ENCODE data around the gene HES7.

Gene HES7

DNA sequence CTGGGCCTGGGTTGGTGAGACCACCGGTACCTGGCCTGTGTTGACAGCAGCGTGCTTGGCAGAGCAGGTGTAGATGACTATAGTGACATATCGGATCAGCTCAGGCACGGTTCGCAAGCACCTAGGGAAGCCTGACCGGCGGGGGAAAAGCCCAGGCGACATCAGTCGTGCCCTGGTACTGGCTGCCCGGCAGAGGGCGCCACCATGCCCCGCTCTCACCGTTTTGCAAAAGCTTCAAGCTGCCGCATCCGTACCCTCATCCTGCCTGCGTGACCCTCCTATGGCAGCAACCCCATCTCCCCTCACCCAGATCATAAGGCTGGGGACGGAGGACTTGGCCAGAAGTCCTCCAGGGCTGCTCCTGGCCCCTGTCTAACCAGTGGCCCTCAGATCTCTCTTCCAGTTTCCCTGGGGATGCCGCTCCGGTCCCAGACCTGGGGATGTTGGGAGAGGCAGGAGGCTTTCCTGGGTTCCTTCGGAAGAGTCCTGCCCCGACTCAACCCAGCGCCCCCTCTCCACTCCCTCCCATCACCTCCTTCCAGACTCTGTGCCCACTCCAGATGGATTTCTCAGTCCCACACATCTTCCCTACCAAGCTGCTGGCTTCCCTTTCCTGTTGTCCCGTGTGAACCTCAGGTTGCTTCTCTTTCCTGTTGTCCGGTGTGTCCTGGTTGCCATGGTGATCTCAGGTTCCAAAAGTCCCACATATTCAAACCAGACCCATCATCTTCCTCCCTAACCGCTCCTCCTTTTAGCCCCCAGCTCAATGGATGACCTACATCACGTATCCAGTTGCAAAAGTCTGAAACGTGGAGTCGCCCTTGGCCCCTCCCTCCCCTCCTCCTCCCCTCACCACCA is 50.0 kb downstream of the HES7 start:
- H3K27ac ChIP-seq = no peak overlapping the region
- TF ChIP-seq ZFX (IDR thresholded peaks at IDR 0.05; ENCODE audit: borderline replicate concordance) = no peak
- TF ChIP-seq, protein P1, sequence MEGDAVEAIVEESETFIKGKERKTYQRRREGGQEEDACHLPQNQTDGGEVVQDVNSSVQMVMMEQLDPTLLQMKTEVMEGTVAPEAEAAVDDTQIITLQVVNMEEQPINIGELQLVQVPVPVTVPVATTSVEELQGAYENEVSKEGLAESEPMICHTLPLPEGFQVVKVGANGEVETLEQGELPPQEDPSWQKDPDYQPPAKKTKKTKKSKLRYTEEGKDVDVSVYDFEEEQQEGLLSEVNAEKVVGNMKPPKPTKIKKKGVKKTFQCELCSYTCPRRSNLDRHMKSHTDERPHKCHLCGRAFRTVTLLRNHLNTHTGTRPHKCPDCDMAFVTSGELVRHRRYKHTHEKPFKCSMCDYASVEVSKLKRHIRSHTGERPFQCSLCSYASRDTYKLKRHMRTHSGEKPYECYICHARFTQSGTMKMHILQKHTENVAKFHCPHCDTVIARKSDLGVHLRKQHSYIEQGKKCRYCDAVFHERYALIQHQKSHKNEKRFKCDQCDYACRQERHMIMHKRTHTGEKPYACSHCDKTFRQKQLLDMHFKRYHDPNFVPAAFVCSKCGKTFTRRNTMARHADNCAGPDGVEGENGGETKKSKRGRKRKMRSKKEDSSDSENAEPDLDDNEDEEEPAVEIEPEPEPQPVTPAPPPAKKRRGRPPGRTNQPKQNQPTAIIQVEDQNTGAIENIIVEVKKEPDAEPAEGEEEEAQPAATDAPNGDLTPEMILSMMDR (IDR thresholded peaks at IDR 0.05) = peak; percentile 97

DNA sequence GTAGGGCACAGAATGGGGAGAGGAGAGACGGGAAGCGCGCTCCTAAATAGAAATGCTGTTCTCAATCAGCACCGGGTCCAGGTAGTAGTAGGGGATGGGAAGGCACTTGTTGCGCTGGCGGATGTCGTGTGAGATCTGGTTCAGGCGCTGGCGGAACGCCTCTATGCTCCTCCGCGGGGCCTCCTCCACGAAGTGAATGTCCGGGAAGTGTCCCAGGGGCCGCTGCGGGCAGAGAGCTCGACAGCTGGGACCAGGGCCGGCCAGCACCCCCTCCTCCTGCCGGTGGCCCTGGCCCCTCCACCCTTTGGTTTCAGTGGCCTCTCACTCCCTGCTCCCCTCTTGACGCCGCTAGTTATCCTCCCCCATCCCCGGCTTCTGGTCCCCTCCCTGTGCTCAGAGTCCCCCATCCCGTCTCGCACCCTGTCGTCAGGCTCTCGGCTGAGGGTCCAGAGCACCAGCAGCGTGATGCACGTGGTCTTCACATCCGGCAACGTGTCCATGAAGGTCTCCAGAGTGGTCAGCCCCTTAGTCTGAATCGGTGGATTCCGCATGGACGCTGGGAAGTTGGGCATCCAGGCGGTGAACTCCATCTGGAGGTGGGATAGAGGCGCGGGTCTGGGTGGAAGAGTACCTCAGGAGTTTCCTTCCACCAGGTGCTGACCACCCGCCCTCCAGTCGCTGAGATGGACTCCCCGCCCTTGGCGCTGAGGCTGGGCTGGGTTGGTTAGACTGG is 51.0 kb downstream of the HES7 start:
- no peak overlapping the region for H3K27ac ChIP-seq
- TF ChIP-seq, protein P1 (IDR thresholded peaks at IDR 0.05) = no peak
- TF ChIP-seq ZFX (IDR thresholded peaks at IDR 0.05; ENCODE audit: borderline replicate concordance) = no peak

DNA sequence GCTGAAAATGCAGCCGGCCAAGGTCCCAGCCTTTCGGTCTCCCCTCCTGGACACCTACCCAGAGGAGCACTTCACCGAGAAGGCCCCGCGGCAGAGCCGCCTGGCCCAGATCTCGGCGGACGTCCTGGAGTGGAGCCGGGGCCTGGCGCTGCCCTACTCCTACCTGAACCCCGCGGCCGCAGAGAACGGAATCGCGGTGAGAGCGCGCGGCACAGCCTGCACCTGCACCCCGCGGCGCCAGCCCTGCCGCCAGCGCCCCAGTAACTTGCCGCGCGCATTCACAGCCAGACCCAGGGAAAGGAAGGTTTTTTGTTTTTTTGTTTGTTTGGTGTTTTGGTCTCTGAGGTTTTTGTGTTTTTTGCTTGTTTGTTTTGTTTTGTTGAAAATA is 51.6 kb downstream of the HES7 start:
- no peak overlapping the region for H3K27ac ChIP-seq
- TF ChIP-seq, protein P1 (IDR thresholded peaks at IDR 0.05) = no peak
- TF ChIP-seq ZFX (IDR thresholded peaks at IDR 0.05; ENCODE audit: borderline replicate concordance) = no peak

DNA sequence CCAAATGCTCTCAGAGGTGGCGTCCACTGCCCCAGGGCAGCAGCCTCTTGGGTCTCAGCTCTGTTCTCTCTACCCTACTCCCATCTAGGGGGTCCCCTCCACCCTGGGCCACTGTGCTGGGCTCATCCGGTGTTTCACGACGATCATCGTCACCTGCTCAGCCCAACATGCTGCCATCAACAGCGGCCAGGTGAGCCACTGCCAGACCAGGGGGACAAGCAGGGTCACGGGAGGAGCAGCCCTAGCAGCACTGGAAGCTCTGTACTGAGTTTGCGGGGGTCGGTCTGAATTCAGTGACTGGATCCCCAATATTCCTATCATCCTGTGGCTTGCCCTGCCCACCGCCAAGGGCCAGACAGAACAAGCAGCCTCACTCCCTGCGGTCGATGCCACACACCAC is 52.4 kb downstream of the HES7 start:
- TF ChIP-seq ZFX (IDR thresholded peaks at IDR 0.05; ENCODE audit: borderline replicate concordance) = no peak
- TF ChIP-seq, protein P1 (IDR thresholded peaks at IDR 0.05) = no peak
- no peak overlapping the region for H3K27ac ChIP-seq

All from 22Rv1 (cell line).